CD4-positive, alpha-beta T cell (primary cell): ENCODE data around the gene CRTAC1. TPM values are rescaled to one million over a fixed set of nuclear protein-coding genes. Genes with fewer than 3 reads are reported as not detected.

ENCODE experiments used
- ATAC-seq: fragments of 200-7000 bp; cut with Tn5 transposase; one replicate; pipeline ENCODE4 v1.10.0; 2022; ENCODE audit warnings: mild to moderate bottlenecking; ENCODE audit not compliant: poor library complexity
- CTCF ChIA-PET: fragments of 350-600 bp; sonication (Branson Sonifier 250); formaldehyde crosslinking; loops from one replicate; lab custom pipeline; 2021; ENCODE audit warnings: antibody characterized with exemption, inconsistent platforms; lab: Charles Lee
- POLR2A ChIA-PET: fragments of 350-600 bp; sonication (Branson Sonifier 250); formaldehyde crosslinking; loops from one replicate; lab custom pipeline; 2021; ENCODE audit warnings: antibody characterized with exemption, inconsistent platforms; lab: Charles Lee
- DNase-seq, 14 experiments: peaks; one replicate each; pipeline ENCODE4 v3.0.0-alpha.2; 2013 to 2020; ENCODE audit warnings: mixed read lengths in 2 of 14
- H3K27ac ChIP-seq, 2 donors: one replicate each; pipeline versions ENCODE4 v1.5.1 to v1.7.0; 2013; ENCODE audit warnings: low read length in 2 of 2, low read depth in 1 of 2, mild to moderate bottlenecking in 1 of 2
- H3K27me3 ChIP-seq, 2 experiments: 1 replicate in 1 of 2; 2 replicates in 1 of 2; pipeline versions ENCODE4 v1.6.1 to v1.7.0; 2013; ENCODE audit warnings: low read length in 2 of 2, control low read depth in 1 of 2, mild to moderate bottlenecking in 1 of 2, moderate library complexity in 1 of 2; ENCODE audit not compliant: insufficient read depth in 2 of 2, control insufficient read depth in 1 of 2
- H3K36me3 ChIP-seq: one replicate; pipeline ENCODE4 v1.6.1; 2013; ENCODE audit warnings: low read length, control low read depth; ENCODE audit not compliant: insufficient read depth
- H3K4me1 ChIP-seq: one replicate; pipeline ENCODE4 v1.6.1; 2013; ENCODE audit warnings: low read length, control low read depth; ENCODE audit not compliant: insufficient read depth
- H3K4me3 ChIP-seq: one replicate; pipeline ENCODE4 v1.5.1; 2013; ENCODE audit warnings: mild to moderate bottlenecking, low read length, moderate library complexity
- H3K9me3 ChIP-seq, 2 experiments: 1 replicate in 1 of 2; 2 replicates in 1 of 2; pipeline versions ENCODE4 v1.6.1 to v1.7.0; 2013; ENCODE audit warnings: low read length in 2 of 2, mild to moderate bottlenecking in 2 of 2, control low read depth in 1 of 2, moderate library complexity in 1 of 2; ENCODE audit not compliant: control insufficient read depth in 1 of 2, insufficient read depth in 1 of 2
- H3K27ac Mint-ChIP-seq: one replicate; pipeline ENCODE4 v1.8.0; 2020; ENCODE audit warnings: mixed read lengths
- H3K27me3 Mint-ChIP-seq: one replicate; pipeline ENCODE4 v1.8.0; 2021; ENCODE audit warnings: mixed read lengths
- H3K36me3 Mint-ChIP-seq: one replicate; pipeline ENCODE4 v1.8.0; 2021; ENCODE audit warnings: low read depth, mixed read lengths
- H3K4me1 Mint-ChIP-seq: one replicate; pipeline ENCODE4 v1.8.0; 2021; ENCODE audit warnings: low read depth, mixed read lengths
- H3K4me3 Mint-ChIP-seq: one replicate; pipeline ENCODE4 v1.8.0; 2020; ENCODE audit warnings: mild to moderate bottlenecking, mixed read lengths
- H3K9me3 Mint-ChIP-seq: one replicate; pipeline ENCODE4 v1.8.0; 2020; ENCODE audit warnings: mixed read lengths
- intact Hi-C, 2 experiments: fragments of 100-400 bp; cut with DNase I in 1 of 2; cut with micrococcal nuclease in 1 of 2; formaldehyde crosslinking; loops; one replicate each; pipeline versions ENCODE4 v1.15.1 to v1.9.0; 2023 to 2025; cut with DNase I, micrococcal nuclease
- total RNA-seq, 174 experiments: library from RNA in 2 of 174; stranded (reverse) in 2 of 174; gene quantifications; one replicate each; pipeline ENCODE4 v1.2.3 and lab custom pipeline; 2021 to 2026
- TF ChIP-seq, protein P1 (sequence below): fragments of 200-600 bp; IDR thresholded peaks from one replicate; pipeline ENCODE4 v1.8.0; 2022; ENCODE audit warnings: antibody characterized with exemption, mild to moderate bottlenecking

Gene CRTAC1
- total RNA-seq, 2 experiments from 2014 or later: not detected

DNA sequence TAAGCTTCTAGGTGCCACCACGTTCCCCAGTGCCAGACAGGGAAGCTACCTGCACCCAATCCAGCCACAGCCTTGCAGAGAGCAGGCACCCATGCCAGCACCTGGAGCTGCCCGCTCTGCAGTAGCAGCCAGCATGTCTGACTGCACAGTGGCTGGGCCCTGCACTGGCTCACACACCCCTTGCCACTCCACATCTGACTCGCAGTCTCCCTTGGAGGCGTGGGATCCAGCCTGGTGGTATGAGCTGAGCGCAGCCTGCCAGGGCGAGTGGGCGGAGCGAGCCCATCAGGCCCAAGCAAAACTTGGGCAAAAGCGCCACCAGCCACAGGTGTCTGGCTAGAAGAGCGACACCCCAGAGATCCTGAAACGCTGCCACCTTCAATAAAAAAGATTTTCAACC is 30.1 kb downstream of the CRTAC1 start:
- ChIA-PET CTCF (no interaction called here), POLR2A (no interaction called here)
- Histone ChIP-seq H3K4me3 (no peak overlapping the region), H3K4me1 (no peaks in the 10 kb centered on the region), H3K9me3 (peaks cover 5 to 13% of the 10 kb centered on the region in 2 experiments), H3K27me3 (peaks cover 0 to 2% of the 10 kb centered on the region in 2 experiments), H3K27ac (no peak overlapping the region), H3K36me3 (no peaks in the 10 kb centered on the region)
- Mint-ChIP-seq H3K4me1 (no peaks in the 10 kb centered on the region), H3K36me3 (no peaks in the 10 kb centered on the region), H3K27me3 (peaks cover 6% of the 10 kb centered on the region), H3K9me3 (peaks cover 2% of the 10 kb centered on the region), H3K27ac (no peak overlapping the region), H3K4me3 (no peak overlapping the region)
- DNase-seq (no peak), ATAC-seq (no peak)
- TF ChIP-seq, protein P1, sequence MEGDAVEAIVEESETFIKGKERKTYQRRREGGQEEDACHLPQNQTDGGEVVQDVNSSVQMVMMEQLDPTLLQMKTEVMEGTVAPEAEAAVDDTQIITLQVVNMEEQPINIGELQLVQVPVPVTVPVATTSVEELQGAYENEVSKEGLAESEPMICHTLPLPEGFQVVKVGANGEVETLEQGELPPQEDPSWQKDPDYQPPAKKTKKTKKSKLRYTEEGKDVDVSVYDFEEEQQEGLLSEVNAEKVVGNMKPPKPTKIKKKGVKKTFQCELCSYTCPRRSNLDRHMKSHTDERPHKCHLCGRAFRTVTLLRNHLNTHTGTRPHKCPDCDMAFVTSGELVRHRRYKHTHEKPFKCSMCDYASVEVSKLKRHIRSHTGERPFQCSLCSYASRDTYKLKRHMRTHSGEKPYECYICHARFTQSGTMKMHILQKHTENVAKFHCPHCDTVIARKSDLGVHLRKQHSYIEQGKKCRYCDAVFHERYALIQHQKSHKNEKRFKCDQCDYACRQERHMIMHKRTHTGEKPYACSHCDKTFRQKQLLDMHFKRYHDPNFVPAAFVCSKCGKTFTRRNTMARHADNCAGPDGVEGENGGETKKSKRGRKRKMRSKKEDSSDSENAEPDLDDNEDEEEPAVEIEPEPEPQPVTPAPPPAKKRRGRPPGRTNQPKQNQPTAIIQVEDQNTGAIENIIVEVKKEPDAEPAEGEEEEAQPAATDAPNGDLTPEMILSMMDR: no peak
- intact Hi-C loops: no loop called here

DNA sequence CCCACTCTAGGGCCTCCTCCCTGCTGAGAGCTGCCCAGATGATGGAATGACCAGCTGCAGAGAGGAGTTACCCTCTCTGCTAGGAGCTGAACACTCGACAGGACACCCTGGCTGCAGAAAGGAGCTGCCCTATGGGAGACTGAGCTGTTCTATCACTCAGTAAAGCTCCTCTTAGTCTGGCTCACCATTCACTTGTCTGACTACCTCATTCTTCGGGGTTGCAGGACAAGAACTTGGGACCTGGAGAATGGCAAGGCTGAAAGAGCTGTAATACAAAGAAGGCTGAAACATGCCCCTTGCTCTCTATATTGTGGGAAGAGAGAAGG is 30.5 kb downstream of the CRTAC1 start:
- no peak for ATAC-seq
- Mint-ChIP-seq H3K4me1 (no peaks in the 10 kb centered on the region), H3K36me3 (no peaks in the 10 kb centered on the region), H3K27ac (no peak overlapping the region), H3K9me3 (peaks cover 2% of the 10 kb centered on the region), H3K4me3 (no peak overlapping the region), H3K27me3 (peaks cover 11% of the 10 kb centered on the region)
- TF ChIP-seq, protein P1: no peak
- H3K4me1 ChIP-seq: no peaks in the 10 kb centered on the region
- peaks cover 0 to 3% of the 10 kb centered on the region in 2 experiments for H3K27me3 ChIP-seq
- H3K4me3 ChIP-seq: no peak overlapping the region
- no peak for DNase-seq
- H3K9me3 ChIP-seq: peaks cover 5 to 13% of the 10 kb centered on the region in 2 experiments
- ChIA-PET POLR2A (no interaction called here), CTCF (no interaction called here)
- H3K36me3 ChIP-seq: no peaks in the 10 kb centered on the region
- intact Hi-C loops: no loop called here
- H3K27ac ChIP-seq: no peak overlapping the region

DNA sequence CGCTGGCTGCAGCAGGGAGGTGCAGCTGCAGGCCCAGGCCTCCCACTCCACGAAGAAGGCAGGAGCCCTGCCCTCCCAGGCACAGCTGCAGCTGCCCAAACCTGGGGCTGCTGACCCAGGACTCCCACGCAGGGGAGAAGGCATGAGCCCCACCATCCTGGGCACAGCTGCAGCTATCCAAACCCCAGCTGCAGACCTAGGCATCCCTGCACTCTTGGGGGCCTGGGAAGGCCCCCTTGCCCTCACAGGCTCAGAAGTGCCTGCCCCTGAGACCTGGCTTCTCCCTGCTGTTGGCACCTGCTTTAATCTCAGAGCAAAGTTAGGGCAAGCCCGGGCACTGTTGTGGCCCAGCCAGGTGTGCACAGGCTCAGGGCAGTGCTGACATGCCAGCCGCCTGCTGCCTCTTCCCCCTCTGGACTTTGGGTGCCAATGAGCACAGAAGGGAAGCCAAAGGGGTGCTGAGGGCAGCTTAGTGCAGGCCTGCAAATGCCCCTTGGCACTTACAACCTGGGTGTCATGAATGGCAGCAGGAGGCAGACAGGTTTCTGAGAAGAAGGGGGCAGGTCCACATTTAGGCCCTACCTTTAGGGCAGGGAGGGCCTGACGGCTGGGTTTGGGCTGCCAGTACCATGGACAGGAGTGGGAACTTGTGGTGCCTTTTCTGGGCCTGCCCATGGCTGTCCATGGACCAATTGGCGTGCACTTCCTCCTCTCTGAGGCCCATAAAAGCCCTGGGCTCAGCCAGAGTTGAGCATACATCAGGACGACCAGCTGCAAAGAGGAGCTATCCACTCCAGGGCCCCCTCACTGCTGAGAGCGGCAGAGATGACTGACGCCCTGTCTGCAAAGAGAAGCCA is 31.1 kb downstream of the CRTAC1 start:
- ATAC-seq (no peak), DNase-seq (no peak)
- no peaks in the 10 kb centered on the region for H3K36me3 ChIP-seq
- no peaks in the 10 kb centered on the region for H3K4me1 ChIP-seq
- peaks cover 2% of the 10 kb centered on the region for H3K9me3 Mint-ChIP-seq
- H3K9me3 ChIP-seq: peaks cover 5 to 13% of the 10 kb centered on the region in 2 experiments
- no peak overlapping the region for H3K4me3 Mint-ChIP-seq
- POLR2A ChIA-PET: no interaction called here
- peaks cover 0 to 7% of the 10 kb centered on the region in 2 experiments for H3K27me3 ChIP-seq
- H3K4me1 Mint-ChIP-seq: no peaks in the 10 kb centered on the region
- H3K27me3 Mint-ChIP-seq: peaks cover 17% of the 10 kb centered on the region
- no peak overlapping the region for H3K27ac Mint-ChIP-seq
- no peaks in the 10 kb centered on the region for H3K36me3 Mint-ChIP-seq
- no peak overlapping the region for H3K4me3 ChIP-seq
- TF ChIP-seq, protein P1: no peak
- no peak overlapping the region for H3K27ac ChIP-seq
- intact Hi-C loops: no loop called here
- CTCF ChIA-PET: no interaction called here
